HG02885 (cell line): ENCODE results near the gene WWOX.

Experiments used
- ATAC-seq: cut with Tn5 transposase; IDR thresholded peaks from one replicate; pipeline ENCODE4 v1.9.1; 2021; ENCODE audit warnings: mild to moderate bottlenecking; ENCODE audit not compliant: unreplicated experiment, poor library complexity

Gene WWOX

DNA sequence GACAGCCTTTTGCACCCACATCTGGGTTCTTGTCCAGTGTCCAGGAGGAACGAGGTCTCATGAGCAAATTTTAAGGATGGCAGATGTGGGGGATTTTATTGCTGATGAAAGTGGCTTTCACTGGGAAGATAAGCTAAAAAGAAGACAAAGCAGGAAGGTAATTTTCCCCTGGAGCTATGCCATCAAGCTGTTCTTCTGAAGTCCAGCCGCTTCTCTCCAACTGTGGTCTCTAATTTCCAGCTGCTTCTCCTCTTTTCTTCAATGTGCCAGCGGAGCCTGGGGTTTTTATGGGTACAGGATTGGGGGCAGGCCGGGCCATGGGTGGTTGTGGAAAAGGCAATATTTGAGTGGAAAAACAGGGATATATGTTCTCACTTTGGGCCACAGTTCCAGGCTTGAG lies 430.8 kb downstream of the WWOX start:
- ATAC-seq: no peak

DNA sequence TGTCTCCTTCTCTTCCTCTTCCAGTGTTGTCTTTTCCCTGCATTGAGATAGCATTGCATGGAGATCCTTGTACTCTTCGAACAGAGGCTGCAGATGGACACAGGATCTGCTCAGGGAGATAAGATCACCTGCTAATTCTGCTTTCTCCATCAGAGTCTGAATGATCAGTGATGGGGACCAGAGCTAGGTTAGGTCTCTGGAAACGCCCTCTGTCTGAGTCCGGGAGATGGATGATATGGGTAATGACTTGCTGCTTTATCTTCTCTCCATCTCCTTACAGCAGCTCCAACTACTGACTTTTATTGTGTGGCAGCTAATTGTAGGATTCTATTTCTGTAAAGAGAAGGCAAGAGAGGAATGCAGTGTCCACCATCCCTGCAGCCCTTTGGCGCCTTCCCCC lies 435.6 kb downstream of the WWOX start:
- no peak for ATAC-seq

DNA sequence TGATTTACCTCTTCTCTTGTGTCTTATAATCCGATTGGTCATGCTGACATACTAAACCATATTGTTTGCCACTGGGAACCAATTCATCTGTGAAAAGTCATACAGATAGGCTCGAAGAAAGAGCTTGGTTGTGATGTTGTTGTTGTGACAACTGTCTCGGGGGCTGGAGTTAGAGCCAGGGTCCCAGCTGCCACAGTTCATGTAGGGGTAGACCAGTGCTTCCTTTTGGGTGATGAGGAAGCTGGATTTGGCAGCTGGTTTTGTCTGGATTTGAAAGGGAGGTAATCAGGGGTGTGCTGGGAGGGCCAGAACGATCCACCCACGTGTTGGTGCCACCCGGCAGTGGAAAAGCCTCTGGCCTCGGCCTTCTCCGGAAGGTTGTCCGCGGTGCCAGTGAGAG lies 438.1 kb downstream of the WWOX start:
- no peak for ATAC-seq

DNA sequence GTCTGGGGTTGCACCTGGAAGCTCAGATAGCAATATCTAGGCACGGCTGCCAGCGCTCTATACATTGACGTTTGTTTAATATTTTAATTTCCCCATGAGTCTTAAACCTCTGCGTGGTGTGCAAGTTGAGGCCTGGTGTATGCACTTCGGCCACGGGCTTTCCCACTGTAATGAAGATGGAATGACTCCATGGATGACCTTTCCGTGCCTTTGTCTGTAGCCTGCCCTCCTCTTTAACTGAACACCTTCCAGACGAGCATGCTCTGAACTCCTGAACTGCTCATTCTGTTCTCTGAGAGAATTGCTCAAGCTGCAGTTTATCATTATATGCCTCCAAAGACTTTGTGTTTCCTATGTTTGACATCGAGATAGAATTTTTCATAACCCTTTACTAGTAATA lies 438.8 kb downstream of the WWOX start:
- no peak for ATAC-seq

GRCh38 chr16:78538919-78539318 lies 439.5 kb downstream of the WWOX start:
- no peak for ATAC-seq

DNA sequence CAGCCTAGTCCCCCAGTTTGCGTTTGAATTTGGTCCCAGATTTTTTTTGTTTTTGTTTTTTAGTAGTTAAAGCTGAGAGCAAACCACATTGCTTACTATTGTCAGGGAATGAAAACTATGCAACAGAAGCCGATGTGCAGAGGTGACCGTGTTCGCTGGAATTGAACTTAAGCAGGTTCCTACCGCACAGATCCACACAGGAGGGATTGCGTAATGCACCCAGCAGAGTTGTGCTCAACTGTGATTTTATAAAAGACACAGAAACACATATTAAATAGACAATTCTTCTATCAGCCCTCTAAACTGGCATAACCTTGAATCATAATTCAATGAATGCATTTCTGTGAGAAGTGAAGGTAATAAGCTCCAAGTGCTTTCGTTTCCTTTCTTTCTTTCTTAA lies 443.0 kb downstream of the WWOX start:
- ATAC-seq: no peak

- ATAC-seq: no peak
Measured at GRCh38 chr16:78543023-78543422, 443.6 kb downstream of the WWOX start.

DNA sequence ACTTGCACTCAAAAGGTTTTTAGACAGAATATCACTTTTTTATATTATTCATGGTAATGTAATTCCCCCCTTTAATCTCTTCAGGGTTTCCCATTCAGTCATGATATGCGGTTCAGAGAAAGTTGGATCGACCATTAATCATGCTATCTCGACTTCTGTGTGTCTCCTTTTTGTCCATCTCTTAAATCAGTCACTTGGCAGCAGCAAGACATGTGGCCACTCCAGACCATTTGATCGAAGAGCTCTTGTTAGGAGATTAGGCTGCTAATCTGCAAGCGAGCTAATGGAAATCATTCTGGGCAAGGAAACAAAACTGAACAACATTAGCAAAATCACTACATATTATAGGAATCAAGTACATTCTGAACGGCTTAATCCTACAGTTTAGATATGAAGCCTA lies 449.9 kb downstream of the WWOX start:
- no peak for ATAC-seq

- no peak for ATAC-seq
Measured at GRCh38 chr16:78551487-78552085, 452.1 kb downstream of the WWOX start.

GRCh38 chr16:78552106-78552675 lies 452.7 kb downstream of the WWOX start:
- ATAC-seq: no peak

- no peak for ATAC-seq
Measured at GRCh38 chr16:78552716-78553115, 453.3 kb downstream of the WWOX start.

GRCh38 chr16:78553268-78554039 lies 454.0 kb downstream of the WWOX start:
- ATAC-seq: no peak

GRCh38 chr16:78556421-78556820 lies 457.0 kb downstream of the WWOX start:
- no peak for ATAC-seq

DNA sequence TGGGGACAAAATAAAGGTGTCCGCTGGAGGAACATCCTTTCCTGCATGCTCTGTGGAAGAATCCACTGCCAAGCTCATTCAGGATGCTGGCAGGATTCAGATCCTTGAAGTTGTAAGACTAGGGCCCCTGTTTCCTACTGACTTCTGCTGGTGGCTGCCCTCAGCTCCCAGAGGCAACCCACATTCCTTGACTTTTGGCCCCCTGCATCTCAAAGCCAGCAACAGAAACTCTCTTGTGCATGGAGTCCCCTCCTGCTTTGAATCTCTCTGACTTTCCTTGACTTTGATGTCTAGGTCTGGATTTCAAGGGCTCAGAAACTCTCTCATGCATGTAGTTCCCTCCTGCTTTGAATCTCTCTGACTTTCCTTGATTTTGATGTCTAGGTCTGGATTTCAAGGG lies 461.5 kb downstream of the WWOX start:
- no peak for ATAC-seq

- ATAC-seq: no peak
Measured at GRCh38 chr16:78562111-78562510, 462.7 kb downstream of the WWOX start.

GRCh38 chr16:78562650-78563049 lies 463.2 kb downstream of the WWOX start:
- no peak for ATAC-seq

DNA sequence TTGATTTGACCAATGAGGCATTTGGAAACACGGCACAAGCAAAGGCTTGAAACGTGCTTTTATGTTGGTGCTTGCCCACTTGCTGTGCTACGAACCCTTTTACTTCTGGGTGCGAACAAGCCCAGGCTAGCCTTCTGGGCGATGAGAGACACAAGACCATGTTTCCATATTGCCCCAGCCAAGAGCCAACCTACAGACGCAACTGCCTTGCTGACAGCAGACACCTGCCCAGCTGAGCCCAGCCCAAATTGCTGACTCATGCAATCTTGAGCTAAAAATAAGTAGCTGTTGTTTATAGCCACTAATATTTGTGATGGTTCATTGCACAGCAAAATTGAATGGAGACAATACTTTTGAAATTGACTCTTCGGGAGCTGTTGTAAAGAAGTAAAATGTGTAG lies 464.5 kb downstream of the WWOX start:
- no peak for ATAC-seq

DNA sequence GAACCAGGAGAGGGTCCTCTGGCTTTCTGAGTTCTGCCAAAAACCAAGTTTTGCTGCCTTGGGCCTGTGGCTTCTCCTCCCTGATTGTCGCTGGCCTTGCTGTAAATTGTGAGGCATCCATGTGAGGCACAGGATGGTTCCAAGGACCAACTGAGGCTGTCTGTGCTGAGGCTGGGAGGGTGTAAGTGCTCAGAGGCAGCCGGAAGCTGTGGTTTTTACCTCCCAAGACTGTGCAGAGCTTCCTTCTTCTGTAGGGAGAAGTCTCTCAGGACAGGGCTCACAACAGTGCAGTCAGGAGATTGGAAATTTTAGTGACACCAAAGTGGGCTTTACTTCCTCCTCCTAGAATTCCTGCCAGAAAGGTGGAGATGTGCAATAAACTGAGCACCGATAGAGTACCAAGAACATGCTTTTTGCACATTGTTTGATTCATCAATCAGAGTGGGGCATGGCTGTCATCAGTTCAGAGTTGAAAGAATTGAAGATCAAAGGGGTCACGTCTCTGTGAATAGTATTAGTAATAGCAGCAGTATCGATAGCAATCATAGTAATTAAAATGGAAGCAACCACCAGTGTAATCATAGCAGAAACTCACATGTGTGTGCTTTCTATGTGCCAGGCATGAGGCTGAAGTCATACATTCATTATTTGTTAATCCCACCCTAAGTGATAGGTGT lies 467.1 kb downstream of the WWOX start:
- no peak for ATAC-seq

GRCh38 chr16:78570399-78571141 lies 471.1 kb downstream of the WWOX start:
- ATAC-seq: no peak

GRCh38 chr16:78571434-78571833 lies 472.0 kb downstream of the WWOX start:
- no peak for ATAC-seq
